ENCODE measurements around the gene CXCL9.

DNA sequence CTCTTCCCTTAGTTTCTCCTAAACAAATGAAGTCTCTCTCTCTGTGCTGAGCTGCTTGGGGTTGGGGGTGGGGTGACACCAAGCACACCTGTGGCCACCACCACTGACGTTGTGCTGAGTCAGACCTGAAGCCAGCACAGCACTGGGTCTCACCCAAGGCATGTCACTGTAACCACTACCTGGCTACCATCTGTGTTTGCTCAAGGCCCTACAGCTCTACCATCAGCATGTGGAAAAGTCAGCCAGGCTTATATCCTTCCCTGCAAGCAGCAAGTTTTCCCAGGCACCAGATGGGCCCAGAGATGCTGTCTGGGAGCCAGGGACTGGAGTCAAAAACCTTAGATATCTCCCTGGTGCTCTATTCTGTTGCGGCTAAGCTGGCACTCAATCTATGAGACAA lies 9.1 kb upstream of the CXCL9 start:
- no peak for TF ChIP-seq POLR2A (IDR thresholded peaks at IDR 0.05)
- TF ChIP-seq, protein P1, sequence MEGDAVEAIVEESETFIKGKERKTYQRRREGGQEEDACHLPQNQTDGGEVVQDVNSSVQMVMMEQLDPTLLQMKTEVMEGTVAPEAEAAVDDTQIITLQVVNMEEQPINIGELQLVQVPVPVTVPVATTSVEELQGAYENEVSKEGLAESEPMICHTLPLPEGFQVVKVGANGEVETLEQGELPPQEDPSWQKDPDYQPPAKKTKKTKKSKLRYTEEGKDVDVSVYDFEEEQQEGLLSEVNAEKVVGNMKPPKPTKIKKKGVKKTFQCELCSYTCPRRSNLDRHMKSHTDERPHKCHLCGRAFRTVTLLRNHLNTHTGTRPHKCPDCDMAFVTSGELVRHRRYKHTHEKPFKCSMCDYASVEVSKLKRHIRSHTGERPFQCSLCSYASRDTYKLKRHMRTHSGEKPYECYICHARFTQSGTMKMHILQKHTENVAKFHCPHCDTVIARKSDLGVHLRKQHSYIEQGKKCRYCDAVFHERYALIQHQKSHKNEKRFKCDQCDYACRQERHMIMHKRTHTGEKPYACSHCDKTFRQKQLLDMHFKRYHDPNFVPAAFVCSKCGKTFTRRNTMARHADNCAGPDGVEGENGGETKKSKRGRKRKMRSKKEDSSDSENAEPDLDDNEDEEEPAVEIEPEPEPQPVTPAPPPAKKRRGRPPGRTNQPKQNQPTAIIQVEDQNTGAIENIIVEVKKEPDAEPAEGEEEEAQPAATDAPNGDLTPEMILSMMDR (IDR thresholded peaks at IDR 0.05): no peak
- no peak for TF ChIP-seq POLR2AphosphoS5 (IDR thresholded peaks at IDR 0.05)
